Upper lobe of left lung (tissue), 4 donors: ENCODE results near the gene TLE4.

Experiments
- CTCF ChIP-seq, 6 experiments: fragments of 450-650 bp in 4 of 6; fragments of 200-600 bp in 2 of 6; sonication (generic) in 2 of 6; IDR thresholded peaks; one replicate each; pipeline ENCODE4 v1.5.1; 2016 to 2019; ENCODE audit warnings: antibody characterized with exemption in 6 of 6
- POLR2A ChIP-seq, 4 donors: fragments of 450-650 bp; IDR thresholded peaks; one replicate each; pipeline ENCODE4 v1.5.1; 2016 to 2017; ENCODE audit warnings: antibody characterized with exemption in 4 of 4, mild to moderate bottlenecking in 2 of 4
- POLR2AphosphoS5 ChIP-seq, 2 donors: sonication (generic); formaldehyde crosslinking; IDR thresholded peaks; one replicate each; pipeline ENCODE4 v1.5.1; 2017; ENCODE audit warnings: antibody characterized with exemption in 2 of 2

- no peak for TF ChIP-seq CTCF (IDR thresholded peaks at IDR 0.05)
- TF ChIP-seq POLR2AphosphoS5 (IDR thresholded peaks at IDR 0.05) = no peak
- TF ChIP-seq POLR2A (IDR thresholded peaks at IDR 0.05) = no peak
Measured at GRCh38 chr9:79644048-79644447, 72.3 kb downstream of the TLE4 start.
